AG09309 (cell line): Measurements from ENCODE around the gene KCNH1.

Experiments used
- DNase-seq: peaks from one replicate; pipeline ENCODE4 v3.0.0-alpha.2; 2010; ENCODE audit warnings: low read depth
- H3K4me3 ChIP-seq: 2 replicates; pipeline ENCODE4 v1.5.1; 2011; ENCODE audit warnings: mild to moderate bottlenecking, low read depth, low read length, moderate library complexity; ENCODE audit not compliant: control insufficient read depth
- CTCF ChIP-seq: IDR thresholded peaks from 2 replicates; pipeline ENCODE4 v1.5.1; 2011; ENCODE audit warnings: mild to moderate bottlenecking, low read depth, low read length, inconsistent platforms; ENCODE audit not compliant: insufficient read depth, control insufficient read depth; ENCODE audit errors: missing control alignments

The KCNH1 gene

DNA sequence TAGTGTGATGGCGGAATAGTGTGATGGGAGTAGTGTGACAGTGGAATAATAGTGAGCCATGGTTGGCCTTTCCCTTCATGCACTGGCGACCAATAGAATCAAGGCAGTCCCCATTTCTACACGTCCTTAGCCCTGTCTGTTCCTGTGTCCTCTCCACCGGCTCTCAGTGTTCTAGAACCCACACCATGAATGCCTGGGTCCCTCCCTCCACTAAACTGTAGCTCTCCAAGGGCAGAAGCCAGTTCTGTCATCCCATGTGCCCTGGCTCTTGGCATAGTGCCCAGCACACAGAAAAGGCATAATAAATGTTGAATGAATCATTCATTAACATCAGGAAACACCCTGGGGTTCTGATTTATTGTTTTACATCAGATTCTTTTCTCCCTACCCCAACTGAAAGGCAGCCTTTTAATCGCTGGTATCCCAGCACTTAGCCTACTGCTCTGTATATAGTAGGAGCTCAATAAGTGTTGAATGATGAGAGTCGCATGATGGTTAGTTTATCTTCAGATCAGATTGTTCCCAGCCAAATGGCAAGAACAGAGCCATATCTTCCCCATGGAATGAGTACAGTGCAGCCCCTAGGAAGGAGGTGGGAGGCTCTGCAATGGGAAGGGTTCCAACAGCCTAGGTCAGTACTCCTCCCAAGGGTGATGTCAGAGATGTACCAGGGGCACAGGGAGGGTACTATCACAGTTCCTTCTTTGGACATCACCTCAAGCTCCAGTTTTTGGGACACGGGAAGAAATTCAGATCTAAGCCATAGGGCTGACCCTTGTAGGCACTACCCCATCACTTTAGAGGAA, 479.6 kb downstream of the KCNH1 start:
- no peak for DNase-seq
- H3K4me3 ChIP-seq = no peak overlapping the region
- no peak for TF ChIP-seq CTCF

DNA sequence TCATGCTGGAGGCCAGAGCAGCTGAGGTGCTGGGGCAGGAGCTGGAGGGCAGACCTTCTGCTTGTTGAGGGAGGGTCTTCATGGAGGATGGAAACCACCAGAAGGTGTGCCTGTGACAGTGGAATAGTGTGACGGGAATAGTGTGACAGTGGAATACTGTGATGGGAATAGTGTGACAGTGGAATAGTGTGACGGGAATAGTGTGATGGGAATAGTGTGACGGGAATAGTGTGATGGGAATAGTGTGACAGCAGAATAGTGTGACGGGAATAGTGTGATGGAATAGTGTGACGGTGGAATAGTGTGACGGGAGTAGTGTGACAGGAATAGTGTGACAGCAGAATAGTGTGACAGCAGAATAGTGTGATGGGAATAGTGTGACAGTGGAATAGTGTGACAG, 480.2 kb downstream of the KCNH1 start:
- no peak for TF ChIP-seq CTCF
- DNase-seq = no peak
- no peak overlapping the region for H3K4me3 ChIP-seq

DNA sequence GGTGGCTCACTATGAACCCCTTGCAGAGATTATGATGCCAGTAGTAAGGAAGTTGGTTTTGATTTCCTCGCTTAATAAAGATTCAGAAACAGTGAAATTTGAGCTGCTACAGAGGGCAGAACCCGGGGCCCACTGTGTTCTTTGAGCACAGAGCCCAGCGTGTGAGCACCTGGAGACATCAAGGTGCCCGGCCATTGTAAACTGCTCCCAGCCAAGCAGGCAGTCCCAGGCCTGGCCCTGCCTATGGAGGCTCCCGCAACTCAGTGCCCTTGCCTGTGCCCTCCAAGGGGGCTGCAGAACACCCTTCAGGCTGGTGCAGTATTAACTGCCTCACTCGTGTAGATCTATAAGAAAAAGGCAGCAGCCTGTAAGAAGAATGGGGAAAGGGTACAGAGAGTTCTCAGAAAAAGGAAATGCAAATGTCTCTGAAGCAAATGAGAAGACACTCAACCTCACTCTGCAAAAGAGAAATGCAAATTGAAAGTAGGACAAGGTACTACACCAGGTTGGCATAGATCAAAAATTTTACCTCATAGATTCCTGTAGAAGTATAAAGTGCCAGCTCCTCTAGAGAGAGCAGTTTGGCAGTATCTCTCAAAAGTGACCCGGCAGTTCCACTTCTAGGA, 481.5 kb downstream of the KCNH1 start:
- no peak for TF ChIP-seq CTCF
- DNase-seq = no peak
- H3K4me3 ChIP-seq = no peak overlapping the region

DNA sequence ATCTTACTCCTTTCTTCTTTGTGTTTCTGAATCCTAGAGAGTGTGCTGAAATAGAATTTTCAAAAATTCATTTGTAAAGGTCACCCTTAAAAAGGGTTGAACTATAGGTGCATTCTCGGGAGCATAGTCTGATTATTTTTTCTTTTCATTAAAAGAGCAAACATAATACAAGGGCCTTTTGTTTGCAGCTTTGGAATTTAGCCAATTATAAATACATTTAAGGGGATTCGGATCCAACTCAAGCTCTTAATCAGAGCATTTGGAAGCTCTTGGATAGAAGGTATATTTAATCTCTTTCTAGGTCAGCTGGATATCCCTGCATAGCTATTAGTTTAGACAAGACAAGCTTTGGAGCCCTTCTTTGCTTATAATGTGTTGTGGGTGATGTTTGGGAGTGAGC, 483.5 kb downstream of the KCNH1 start:
- TF ChIP-seq CTCF = no peak
- DNase-seq = no peak
- no peak overlapping the region for H3K4me3 ChIP-seq

DNA sequence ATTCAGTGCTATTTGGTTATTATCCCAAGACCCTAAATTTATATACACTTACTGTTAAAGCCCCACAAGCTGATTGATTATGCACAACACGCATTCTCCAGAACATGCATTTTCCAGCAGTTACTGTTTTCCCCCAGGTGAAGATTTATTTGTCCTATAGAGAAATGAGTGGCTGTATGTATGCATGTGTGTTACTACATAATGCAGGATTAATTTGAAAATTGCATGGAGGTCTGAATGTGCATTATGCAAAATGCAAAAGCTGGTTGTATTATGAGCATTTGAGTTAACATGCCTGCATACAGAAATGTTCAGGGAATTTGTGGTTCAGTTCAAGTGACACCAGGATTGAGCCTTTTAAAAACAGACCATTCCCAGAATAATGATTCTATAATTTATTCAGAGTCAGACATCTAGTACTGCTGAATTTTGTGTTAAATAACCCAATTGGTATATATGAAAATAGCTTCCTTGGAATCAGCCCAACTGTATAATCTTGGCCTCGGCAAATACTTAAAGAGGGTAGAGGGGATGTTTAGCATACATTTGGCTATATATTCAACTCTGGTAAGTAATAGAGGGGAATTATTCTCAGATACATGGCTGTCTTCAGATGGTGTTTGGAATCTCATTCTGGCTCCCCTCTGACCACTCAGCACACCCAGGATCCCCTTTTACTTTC, 485.2 kb downstream of the KCNH1 start:
- TF ChIP-seq CTCF = no peak
- no peak overlapping the region for H3K4me3 ChIP-seq

DNA sequence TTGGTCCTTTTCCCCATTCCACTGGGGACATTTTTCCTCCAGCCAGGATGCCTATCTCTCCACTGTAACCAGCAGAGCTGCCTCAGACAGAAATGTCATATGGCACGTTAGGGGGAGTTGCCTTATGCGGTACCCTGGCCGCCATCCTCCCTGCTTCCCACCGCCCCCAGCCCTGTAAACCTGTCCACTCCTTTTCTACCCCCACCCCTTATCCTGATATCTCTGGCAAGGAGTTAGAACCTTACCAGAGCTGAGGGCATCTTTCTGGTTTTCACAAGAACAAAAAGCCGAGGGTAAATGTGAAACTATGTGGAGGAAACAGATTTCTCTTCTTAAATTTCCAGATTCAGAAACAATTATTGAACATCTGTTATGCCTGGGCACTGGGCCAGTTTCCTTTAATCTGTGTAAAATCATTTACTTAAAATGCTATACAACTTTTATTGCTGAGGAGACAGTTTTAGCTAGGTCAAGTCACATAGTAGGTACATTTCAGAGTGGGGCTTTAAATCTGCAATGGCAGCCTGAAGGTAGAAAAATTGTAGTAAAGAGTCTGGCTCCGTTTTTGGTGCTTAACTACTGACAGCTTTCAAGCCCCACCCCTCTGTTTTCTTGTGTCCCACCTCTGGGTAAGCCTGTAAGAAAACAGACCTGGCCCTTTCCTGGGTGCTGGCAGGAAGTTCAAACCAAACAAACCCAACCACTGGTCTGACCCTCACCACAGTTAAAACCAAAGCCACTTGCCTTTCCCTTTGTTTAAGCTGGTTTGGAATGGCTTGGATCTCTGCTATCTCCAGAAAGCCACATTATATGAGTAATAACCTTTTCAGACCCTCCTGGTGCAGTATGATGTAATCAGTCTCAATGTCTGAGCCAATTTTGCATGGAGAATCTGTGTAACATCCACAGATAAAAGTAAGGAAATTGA, 486.3 kb downstream of the KCNH1 start:
- H3K4me3 ChIP-seq = no peak overlapping the region
- no peak for TF ChIP-seq CTCF
- DNase-seq = peak; percentile 46

More for the DNA sequence above, 485.2 kb downstream of the KCNH1 start:
- DNase-seq = no peak
